ENCODE data around the gene NFYC.
A peak's percentile ranks its signal among the peaks of the same experiment; 100 is the strongest.

NFYC gene

GRCh38 chr1:40663324-40664166 lies 28.0 kb upstream of the NFYC start:
- ChIA-PET POLR2A (no interaction called here), CTCF (interaction anchor here (0.5 to 1.6 kb wide), 4 partner anchors 9 to 51 kb away, joined by 3 to 5 read pairs (median 4); no protein-coding TSS in a partner anchor)
- no peak overlapping the region for H3K4me3 ChIP-seq (ENCODE audit: low read depth, low read length)
- TF ChIP-seq CTCF (IDR thresholded peaks at IDR 0.05; ENCODE audit: insufficient read depth, low read length, missing control alignments): no peak
- no peak for DNase-seq (ENCODE audit: low read depth, low spot score)

GRCh38 chr1:40664167-40664537 lies 27.4 kb upstream of the NFYC start:
- ChIA-PET POLR2A (no interaction called here), CTCF (interaction anchor here (0.5 to 1.0 kb wide), 2 partner anchors 8 to 48 kb away, joined by 3 read pairs; no protein-coding TSS in a partner anchor)
- H3K4me3 ChIP-seq (ENCODE audit: low read depth, low read length): no peak overlapping the region
- TF ChIP-seq CTCF (IDR thresholded peaks at IDR 0.05; ENCODE audit: insufficient read depth, low read length, missing control alignments): no peak
- no peak for DNase-seq (ENCODE audit: low read depth, low spot score)

- no peak for TF ChIP-seq CTCF (IDR thresholded peaks at IDR 0.05; ENCODE audit: insufficient read depth, low read length, missing control alignments)
- no peak overlapping the region for H3K4me3 ChIP-seq (ENCODE audit: low read depth, low read length)
- DNase-seq (ENCODE audit: low read depth, low spot score): no peak
- ChIA-PET CTCF (no interaction called here), POLR2A (interaction anchor here (0.6 to 0.7 kb wide), 2 partner anchors 27 to 95 kb away, joined by 3 read pairs; partner anchors contain the start of gene NFYC)
These were observed 26.7 kb upstream of the NFYC start for GRCh38 chr1:40664791-40665190.

GRCh38 chr1:40665335-40666171 lies 26.0 kb upstream of the NFYC start, which contains the start of gene RIMS3:
Gene RIMS3 (minus strand): TSS chr1:40665682. CDS start chr1:40641925, 23,757 bp downstream.
- ChIA-PET POLR2A (interaction anchor here (0.6 to 0.7 kb wide), 2 partner anchors 26 to 94 kb away, joined by 3 read pairs; partner anchors contain the start of gene NFYC), CTCF (interaction anchor here (0.7 to 1.1 kb wide), 2 partner anchors 15 to 185 kb away, joined by 3 read pairs; no protein-coding TSS in a partner anchor)
- H3K4me3 ChIP-seq (ENCODE audit: low read depth, low read length): peak within 1 kb of the TSS; percentile 49
- no peak for TF ChIP-seq CTCF (IDR thresholded peaks at IDR 0.05; ENCODE audit: insufficient read depth, low read length, missing control alignments)
- no peak for DNase-seq (ENCODE audit: low read depth, low spot score)

GRCh38 chr1:40668769-40669525 lies 22.6 kb upstream of the NFYC start:
- no peak for DNase-seq (ENCODE audit: low read depth, low spot score)
- ChIA-PET CTCF (interaction anchor here (0.6 to 4.9 kb wide), 29 partner anchors 10 to 526 kb away, joined by 3 to 59 read pairs (median 4); partner anchors contain the start of gene NFYC), POLR2A (no interaction called here)
- TF ChIP-seq CTCF (IDR thresholded peaks at IDR 0.05; ENCODE audit: insufficient read depth, low read length, missing control alignments): peak; percentile 86
- H3K4me3 ChIP-seq (ENCODE audit: low read depth, low read length): no peak overlapping the region
